Glomerular endothelial cell (primary cell): ENCODE data around the gene ANKRD23. TPM values are rescaled to one million over a fixed set of nuclear protein-coding genes. Genes with fewer than 3 reads are reported as not detected.
A peak's percentile ranks its signal among the peaks of the same experiment; 100 is the strongest.
"Not testable (repeated sequence)": the region's sequence is repeated elsewhere in the genome, so short reads cannot be mapped to it uniquely, and the experiment has no call there.

Experiments used
- DNase-seq: peaks from one replicate; pipeline ENCODE4 v3.0.0-alpha.2; 2011; ENCODE audit warnings: low read depth, low spot score; ENCODE audit errors: extremely low read depth
- total RNA-seq: library from RNA; depleted of rRNA; stranded (reverse); fragments of >200 nt; gene quantifications from 2 replicates; pipeline ENCODE4 v1.2.3, GENCODE V29; 2015

The ANKRD23 gene
- total RNA-seq, 1 donor from 2014 or later: 1.6 TPM

DNA sequence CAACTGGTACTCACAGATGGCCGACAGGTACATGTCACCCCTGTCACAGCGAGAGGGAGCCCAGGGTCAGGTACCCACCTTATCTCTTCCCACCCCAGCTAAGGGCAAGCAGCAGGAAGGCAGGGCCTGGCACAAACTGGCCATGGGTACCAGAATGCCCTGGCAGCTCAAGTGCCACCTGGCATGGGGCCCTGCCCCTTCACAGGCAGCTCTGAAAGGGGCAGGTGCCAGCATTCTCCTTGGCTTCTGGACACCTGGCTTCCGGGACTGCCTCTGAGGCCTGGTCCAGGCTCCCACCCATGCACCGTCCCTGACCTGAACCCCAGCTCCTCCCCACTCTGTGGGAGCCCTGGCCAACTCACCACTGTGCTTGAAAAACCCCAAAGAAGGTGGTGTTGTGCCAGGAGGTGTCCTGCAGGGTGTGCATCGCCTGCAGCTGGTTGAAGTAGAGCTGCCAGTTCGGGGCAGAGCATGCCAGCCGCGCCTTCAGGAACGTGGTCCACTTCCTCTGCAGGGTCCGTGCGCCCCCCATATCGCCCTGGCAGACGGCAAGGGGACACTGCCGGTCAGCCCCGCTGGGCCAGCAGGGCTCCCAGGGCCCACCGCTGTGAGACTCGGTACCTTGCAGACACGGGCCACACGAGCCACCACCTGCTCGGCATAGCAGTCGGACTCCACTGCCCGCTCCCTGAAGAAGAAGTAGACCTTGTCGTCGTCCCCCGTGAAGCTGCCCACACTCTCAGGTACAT is 20.7 kb upstream of the ANKRD23 start:
- no peak for DNase-seq

DNA sequence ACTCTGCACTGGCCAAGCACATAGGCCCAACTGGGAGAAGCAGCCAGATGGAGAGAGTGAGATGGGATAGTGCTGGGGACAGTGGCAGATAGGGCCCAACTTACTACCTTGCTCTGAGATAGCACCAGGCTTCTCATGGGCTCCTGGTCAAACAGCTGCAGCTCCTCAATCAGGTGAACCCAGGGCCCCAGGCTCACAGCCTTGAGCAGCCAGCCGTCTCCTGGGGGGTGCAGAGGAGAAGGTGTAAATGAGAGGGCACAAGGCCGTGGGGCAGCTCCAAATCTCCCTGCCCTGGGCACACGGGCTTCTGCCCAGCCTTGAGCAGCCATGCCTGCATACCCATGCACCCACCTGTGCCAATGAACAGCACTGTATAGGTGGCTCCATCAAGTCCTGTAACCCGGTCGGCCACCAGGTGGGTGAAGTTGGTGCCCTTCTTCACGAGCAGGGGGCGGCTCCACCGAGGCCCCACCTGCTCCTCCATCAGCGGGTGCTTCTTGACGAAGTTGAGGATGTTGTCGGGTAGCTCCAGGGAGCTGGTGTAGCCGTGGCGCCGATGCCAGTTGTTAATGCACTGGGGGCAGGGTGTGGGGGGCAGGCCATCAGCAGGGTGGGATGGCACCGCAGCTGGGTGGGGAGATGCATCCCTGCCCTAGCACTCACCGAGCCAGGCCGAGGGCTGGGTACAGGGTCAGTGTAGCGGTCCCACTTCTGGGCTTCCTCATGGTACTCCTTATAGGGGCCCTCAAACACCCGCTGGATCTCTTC is 19.9 kb upstream of the ANKRD23 start:
- DNase-seq: no peak

DNA sequence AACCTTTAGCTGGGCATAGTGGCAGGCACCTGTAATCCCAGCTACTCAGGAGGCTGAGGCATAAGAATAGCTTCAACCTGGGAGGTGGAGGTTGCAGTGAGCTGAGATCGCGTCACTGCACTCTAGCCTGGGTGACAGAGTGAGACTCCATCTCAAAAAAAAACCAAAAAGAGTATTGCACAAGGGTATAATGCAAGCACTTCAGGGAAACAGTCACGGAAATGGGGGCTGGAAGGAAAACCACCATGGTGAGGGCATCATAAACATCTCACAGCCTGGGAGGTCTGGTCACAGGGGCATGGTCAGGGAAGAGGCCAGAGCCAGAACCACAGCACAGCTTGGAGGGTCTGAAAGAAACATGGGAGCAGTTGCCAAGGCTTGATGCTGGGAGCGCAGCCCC is 19.2 kb upstream of the ANKRD23 start:
- DNase-seq: not testable (repeated sequence)

DNA sequence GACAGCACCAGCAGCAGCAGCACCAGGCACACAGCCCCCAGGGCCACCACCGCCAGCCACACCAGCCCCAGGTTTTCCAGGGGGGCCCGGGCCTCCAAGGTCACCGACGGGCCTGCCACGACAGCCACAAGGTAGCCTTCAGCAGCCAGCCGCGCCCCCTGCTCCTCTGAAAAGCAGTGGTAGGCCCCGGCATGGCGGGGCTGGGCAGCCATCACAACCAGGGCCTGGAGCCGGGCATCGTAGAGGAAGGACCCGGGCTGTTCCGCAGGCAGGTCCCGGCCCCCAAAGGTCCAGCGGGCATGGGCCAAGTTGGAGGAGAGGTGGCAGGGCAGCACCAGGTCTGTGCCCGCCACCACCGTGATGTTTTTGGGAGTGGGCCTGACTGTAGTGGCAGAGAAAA is 17.3 kb upstream of the ANKRD23 start:
- DNase-seq: no peak

DNA sequence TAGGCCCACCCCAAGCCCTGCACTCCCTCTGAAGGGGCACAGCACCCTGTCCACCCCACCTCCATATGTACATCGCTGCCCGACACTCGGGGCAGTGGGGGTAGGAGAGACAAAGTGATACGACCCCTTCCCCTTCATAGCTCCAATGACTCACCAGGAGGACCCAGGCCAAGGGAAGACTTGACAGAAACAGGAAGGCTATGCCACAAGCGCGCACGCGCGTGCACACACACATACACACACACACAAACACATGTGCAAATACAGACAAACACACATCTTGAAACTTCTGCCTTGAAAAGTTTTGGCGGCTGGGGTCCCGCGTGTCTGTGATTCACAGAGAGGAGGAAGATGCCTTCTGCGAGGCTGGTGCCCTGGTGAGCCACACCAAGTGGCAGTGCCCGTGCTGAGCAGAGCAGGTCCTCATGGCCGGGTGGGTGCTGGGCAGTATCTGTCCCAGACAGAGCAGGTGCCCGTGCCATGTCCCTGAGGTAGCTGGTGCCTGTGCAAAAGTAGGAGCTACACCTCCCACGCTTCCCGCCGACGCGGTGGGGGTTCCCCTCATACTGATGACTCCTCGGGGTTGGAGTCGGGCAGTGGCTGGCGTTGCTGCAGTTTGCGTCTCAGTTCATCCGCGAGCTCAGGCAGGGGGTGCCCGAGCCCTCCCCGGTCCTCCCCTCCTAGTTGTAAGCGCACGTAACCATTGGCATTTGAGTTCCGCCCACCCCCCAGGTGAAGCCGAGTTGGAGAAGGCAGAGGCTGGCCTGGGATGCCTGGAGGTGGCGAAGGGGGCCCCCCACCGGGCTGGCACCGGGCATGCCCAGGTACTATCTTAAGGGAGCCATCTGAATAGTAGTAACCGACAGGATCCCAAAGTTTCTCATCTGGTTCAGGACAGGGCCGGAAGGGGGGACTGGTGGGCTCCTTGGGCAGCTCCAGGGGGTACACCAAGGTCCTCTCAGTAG is 16.5 kb upstream of the ANKRD23 start:
- no peak for DNase-seq

DNA sequence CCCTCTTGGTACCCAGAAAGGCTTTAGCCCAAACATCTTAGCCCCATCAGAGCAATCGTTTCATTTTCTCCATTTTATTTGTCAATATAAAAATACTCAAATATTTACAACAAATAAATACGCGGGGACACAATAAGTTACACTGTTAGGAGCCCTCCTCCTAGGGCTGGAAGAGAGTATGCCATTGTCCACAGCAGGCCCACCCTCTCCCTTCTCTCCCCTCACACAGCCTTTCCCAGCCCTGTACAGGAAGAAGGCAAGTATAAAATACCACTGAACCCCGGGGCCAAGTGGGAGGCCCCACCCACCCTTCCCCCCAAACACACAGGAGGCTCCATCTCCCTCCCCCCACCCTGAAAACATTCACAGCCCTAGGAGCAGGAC is 15.9 kb upstream of the ANKRD23 start:
- DNase-seq: no peak

DNA sequence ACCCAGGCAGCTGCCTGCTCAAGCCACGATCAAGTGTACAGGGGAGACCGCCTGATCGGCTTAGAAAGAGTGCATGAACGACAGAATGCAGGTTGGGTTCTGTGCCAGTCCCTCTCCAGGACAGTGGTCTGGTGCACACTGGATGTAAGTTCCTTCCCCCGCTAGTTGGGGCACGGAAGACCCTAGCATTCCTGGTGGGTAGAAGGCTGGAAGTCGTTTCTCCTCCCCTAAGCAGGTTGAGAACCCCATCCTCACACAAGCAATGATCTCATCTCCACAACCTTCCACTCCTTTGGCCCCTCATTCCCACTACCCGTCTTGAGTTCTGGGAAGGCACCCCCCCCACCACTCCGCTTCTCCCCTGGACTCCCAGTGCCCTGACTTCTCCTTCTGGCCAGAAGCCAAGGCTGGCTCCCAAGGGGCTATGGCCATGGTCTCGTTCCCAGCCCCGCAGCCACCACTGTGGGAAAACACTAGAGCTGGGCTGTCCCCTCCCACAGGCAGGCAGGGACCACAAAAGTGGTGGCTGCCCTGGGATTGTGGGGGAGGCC is 15.4 kb upstream of the ANKRD23 start:
- DNase-seq: no peak

DNA sequence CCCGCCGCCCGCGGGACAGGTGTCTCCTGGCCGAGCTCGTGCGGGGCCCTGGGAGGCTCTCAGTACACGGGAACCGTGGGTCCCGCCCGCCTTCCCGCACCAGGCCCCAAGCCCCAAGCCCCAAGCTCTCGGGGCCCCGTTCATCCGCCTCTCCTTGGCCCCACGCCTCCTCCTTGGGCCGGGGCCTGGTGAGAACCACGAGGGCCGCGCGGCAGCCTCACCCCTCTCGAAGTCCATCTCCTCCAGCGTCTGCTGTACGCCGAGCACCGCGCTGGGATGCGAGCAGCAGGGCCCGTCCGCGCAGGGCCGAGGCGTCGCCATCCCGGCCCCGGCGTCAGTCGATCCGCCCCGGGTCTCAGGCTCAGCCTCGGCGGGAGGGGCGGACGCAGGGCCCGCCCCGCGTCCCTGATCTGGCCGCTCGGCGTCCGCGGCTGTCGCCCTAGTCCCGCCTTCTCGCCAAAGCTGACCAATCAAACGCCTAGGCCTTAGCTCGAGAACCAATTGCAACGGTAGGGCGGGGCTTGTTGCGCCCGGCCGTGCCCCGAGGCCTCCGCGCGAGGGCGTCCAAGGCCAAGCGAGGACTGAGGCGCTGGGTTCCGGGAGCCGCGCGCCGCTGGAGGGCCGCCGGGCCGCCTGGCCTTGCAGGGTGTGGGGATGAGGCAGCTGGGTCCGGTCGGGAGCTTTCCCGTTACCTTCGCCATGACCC is 14.0 kb upstream of the ANKRD23 start, which contains the start of gene ANKRD39:
ANKRD39 (minus strand) TSS at position 350 of the 706 bp plus-strand sequence; CDS start at position 321, 29 bp downstream.
- DNase-seq: peak; percentile 85

DNA sequence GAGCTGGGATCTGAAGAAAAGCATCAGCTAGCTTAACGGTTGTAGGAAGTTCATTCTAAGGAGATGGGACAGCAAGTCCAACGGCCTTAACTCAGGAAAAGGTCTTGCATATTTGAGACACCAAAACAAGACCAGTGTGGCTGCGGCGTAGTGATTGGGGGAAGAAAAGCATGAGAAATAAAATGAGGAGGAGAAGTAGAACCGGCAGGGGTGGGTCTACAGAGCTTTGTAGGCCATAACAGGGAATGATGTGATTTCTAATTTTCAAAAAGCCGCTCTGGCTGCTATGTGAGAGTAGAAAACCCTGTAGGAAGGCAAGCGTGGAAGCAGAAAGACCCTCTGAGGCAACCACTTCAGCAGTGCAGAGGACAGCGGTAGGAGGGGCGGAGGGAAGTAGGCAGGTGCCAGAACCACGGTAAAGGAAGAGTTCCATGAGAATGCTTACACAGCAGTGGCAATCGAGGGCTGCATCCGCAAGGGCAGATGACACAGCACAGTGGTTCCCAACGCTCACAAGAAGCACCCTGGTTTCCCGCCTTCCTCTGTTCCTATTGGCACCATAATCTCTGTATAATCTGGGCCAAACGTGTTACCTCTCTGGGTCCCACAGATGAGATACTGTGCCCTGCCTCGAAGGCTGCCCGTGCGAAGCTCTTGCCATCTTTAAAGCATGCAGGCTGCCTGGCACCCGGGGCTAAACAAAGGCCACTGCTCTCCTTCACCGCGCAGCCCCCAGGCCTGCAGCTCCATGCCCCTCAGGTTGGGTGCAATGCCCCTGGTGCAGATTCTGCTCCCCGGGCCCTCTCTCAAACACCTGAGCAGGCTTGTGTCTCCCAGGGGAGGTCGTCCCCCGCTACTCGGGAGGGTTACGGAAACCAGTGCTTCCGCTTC is 13.2 kb upstream of the ANKRD23 start:
- no peak for DNase-seq

DNA sequence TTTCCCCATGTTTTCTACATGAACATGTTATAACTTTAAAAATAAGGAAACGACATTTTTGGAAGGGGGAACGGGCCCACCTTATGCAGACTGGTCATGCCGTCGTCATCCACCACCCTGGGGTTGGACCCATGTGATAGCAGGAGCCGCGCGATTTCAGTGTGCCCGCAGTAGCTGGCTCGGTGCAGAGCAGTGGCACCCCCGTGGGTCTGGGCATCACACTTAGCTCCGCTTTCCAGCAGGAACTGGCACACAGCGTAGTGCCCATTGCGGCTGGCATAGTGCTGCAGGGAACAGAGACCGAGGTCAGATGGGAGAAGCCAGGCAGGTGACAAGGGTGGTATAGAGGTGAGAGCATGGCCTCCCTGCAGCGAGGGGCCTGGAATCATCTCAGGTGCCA is 9.5 kb upstream of the ANKRD23 start:
- DNase-seq: no peak

DNA sequence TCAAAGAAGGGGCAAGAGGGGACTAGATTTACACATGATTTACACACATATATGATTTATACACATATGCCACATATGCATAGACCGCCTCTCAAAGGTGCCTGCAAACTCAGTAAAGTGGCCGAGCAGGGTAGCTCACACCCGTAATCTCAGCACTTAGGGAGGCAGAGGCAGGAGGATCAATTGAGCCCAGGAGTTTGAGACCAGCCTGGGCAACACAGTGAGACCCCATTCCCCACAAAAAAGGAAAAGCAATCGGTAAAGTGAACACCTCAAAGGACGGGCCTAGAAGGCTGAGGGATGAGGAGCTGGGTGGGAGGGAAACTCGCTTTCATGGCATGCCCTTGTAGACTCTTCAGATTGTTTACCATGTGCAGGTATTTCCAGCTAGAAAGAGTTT is 8.8 kb upstream of the ANKRD23 start:
- no peak for DNase-seq

DNA sequence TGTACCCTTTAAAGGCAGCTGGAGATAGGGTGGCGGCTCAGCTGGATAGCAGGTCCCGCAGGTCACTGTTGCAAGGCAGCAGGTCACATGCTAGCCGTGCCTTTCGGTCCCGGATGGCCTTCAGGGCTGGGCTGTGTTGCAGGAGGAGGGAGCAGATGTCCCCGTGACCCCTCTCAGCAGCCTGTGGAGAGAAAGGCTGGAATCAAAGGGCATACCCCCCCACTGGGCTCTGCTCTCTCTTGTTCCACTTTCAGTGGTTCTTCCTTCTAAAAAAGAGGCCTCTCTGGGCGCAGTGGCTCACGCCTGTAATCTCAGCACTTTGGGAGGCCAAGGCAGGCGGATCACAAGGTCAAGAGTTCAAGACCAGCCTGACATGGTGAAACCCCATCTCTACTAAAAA is 4.4 kb upstream of the ANKRD23 start:
- DNase-seq: no peak

DNA sequence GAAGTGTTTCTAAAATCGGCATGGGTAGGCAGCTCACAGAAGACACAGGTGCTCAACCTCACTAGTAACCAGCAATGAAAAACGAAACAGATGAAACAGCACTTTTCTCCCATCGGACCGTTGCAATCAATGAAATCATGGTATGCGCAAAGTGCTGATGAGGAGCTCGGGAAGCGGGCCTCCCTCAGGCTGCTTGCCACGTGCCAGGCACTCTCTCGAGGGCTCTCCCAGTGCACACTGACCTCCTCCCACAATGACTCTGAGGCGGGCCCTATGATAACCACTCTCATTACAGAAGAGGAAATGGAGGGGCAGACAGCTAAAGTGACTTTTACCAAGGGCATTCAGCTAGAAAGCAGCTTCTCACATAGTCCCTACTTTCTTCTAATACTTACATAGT is 3.8 kb upstream of the ANKRD23 start:
- no peak for DNase-seq

DNA sequence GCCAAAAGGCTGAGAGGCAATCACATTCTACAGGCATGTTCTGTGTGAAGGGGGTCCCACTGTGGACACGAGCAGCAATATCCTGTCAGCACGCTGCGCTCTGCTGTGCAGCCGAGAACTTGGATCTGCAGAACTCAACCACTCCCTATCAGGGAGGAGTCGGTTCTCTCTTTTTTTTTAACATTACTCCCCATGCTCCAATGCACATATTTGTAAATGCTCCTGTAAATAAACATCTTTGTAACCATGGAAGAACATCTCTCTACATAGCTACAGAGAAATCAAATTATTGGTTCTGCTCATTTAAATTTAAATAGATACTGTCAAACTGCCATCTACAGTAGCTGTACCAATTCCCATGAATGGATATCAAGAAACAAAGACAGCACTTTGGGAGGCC is 3.0 kb upstream of the ANKRD23 start:
- DNase-seq: no peak

DNA sequence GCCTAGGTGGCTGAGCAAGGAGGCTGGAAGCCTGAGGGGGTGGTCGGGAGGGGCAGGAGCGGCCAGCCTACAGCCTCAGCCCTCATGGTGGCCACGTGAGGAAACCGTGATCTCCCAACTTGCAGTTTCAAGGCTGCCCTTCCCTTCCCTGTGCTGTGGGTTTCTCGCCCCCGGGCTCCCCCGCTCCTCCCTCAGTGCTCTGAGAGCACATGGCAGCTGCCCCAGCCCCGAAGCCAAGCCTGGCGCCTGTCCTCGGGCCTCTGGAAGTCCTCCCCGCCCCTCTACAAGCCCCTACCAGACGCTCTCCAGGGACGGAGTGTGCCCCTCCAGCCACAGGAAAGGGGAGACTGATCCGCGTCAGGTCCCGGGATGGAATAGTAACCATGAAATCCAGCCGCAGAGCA is 586 bp upstream of the ANKRD23 start:
- DNase-seq: no peak

DNA sequence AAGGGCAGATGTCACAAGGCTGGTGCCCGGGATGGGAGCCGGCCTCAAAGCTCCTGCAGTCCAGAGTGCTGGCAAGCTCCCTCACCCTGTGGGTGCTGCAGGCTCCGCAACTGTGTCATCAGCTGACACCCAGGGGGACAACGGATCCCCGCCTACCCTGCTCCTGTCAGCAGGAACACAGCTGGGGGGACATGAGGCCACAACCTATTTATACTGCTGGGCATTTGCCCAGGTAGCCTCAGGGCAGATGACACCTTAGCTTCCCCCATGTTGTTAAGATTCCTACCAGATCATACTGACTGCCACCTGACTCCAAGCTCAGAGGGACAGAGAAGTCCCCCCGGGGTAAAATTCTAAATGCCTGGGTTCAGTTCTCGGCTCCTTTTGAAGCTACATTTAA is 1.2 kb downstream of the ANKRD23 start:
- DNase-seq: no peak

DNA sequence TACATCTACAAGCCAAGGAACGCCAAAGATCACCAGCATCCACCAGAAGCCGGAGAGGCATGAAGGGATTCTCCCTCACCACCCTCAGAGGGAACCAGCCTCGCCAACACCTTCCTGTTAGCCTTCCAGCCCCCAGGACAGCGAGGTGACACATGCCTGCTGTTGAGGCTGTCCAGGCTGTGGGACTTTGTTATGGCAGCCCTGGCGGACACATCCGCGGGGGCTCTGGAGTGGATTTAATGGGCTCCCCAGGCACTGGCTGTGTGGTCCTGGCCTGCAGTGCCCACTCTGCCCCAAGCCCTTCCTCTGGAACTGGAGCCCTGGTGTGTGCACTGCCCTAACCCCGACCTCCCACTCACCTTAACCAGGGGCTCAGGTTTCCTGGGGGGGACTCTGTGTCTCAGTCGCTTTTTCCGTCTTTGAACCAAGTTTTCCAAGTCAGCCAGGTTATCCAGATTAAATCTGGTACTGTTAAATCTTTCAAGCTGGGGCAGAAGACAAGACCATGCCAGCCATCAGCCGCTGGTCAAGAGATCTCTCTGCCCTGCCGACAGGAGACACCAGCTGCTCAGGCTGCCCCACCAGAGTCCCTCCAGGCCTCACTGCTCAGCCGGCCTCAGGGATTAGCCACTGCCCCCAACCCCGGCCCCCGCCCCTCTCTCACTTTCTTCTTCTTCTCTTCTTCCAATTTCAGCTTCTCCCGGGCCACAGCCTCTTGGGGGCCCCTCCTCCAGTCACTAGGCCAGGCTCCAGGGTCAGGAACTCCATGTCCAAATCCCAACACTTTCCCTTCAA is 1.9 kb downstream of the ANKRD23 start:
- no peak for DNase-seq
